ENCODE measurements around the gene TMEM120A.

Gene TMEM120A

DNA sequence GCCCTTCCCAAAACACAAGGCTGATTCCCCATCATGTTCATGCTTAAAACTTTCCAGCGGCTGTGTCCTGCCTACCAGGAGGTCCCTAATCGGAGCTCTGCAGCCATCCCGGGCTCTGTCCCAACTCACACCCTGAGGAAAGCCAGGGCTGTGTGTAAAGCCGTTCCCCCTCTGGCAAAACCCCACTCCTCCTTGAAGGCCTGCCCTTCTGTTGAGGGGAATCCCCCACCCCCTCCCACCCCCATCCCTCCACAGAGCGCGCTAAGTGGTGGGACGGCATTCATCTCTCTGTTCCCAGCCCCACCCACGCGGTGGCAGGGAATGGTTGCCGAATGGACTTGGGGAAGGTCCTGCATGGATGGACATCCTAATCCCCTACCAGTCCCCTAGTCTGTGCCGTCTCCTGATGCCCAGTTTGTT lies 667 bp upstream of the TMEM120A start:
- no peak for DNase-seq (ENCODE audit: low read depth)

DNA sequence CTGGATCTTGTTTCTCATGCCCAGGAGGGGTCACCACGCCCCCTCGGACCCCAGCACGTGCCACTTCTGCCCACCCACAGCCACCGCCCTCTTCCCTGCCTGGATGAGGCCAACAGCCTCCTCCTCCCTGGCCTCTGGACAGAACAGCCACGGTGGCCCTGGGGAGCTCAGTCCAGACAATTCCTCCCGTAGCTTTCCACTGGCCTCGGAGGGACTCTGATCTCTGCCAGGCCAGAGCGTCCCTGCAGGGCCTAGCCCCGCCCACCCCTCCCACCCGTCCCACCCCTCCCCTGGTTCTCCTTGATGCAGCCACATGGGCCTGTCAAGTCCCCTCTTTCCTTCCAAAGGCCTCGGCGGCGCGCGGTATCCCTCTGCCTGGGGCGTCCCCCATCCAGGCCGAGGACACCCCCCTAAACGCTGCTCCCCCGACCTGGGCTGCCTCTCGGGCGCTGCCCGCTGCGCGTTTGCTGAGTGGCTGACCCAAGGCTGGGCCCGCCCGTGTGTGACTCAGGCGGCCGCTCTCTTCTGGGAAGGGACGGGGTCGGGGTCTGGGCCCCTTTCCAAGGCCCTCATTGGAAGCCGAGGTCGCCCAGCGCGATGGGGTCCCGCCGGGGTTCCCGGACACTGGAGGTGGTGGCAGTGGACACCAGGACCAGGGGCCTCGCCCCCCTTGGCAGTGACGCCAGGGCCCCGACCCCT lies 557 bp downstream of the TMEM120A start:
- DNase-seq (ENCODE audit: low read depth), result no peak

DNA sequence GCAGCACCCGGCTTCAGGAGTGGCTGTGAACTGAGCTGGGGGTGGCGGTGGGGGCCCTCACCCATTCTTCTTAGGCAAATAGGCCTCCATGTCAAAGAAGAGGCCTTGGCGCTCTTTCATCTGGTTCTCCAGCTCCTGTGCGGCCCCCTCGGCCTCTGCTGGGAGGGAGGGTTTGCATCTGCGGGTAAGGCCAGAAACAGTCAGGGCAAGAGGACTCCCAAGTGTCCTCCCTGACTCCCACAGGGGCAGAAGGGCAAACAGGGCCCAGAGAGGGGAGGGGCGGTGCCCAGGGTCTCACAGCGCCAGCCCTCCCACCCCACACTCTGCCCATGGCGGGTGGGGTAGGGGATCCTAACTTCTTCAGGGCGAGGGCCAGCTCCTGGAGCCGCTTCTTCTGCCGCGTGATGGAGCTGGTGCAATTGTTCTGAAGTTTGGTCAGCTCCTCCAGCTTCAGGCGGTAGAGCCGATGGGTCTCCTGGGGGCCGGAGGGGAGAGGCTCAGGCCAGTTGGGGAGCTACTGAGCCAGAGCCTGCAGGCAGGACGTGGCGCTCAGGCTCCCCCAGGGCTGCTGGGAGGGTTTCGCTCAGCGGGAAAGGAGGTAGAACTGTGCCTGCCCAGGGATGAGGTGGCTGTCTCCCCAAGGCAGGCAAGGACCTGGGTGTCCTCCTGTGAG lies 2.2 kb downstream of the TMEM120A start:
- no peak for DNase-seq (ENCODE audit: low read depth)

DNA sequence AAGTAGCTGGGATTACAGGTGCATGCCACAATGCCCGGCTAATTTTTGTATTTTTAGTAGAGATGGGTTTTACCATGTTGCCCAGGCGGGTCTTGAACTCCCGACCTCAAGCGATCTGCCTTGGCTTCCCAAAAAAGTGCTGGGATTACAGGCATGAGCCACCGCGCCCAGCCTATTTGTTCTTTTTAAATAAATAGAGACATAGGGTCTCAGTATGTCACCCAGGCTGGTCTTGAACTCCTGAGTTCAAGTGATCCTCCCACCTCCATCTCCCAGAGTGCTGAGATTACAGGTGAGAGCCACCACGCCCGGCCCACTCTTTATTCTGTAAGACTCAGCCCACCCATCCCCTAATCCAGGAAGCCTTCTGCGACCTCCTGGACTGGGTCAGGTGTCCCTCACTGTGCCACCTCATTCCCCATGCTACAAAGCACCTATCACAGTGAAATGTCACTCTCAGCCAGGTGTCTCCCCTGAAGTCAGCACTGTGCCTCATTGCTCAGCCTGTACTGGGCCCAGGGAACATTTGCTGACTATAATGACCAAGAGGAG lies 2.8 kb downstream of the TMEM120A start:
- no peak for DNase-seq (ENCODE audit: low read depth)

DNA sequence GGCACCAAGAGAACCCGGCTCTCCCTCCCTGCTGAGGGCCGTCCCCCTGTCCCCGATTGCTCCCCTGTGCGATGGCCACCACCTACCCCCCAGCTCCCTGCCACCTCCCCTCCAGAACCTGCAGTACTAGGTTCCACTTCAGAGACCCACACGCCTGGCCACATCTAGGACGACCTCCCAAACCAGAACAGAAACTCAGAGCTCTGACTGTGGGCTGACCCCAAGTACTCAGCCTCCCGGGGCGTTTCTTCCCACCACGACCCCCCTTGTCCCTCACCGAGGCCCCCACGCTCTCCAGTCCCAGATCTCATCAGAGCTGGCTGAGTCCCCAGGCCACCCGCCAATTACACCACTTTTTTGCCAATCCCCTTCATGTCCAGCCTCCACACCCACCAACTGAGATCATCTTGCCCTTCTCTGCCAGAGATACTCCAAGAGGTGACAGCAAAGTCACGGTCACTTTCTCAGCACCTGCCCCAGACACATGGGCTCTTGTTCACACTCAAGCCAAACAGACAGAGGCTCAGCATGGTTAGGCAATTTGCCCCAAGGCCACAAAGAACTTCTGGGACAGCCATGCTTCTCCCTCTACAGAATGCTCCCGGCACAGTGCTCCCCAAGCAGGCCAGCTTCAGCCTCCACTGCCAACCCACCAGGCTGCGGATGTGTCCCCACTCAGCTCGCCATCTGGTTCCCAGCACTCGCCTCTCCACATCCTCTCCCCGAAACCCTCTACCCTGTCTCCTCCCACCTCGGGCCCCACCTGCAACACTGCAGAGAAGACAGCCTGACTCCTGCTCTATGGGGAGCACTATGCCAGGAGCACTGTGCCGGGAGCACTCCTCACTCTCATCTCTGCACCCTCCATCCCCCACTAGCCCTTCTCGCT lies 4.7 kb downstream of the TMEM120A start:
- no peak for DNase-seq (ENCODE audit: low read depth)

DNA sequence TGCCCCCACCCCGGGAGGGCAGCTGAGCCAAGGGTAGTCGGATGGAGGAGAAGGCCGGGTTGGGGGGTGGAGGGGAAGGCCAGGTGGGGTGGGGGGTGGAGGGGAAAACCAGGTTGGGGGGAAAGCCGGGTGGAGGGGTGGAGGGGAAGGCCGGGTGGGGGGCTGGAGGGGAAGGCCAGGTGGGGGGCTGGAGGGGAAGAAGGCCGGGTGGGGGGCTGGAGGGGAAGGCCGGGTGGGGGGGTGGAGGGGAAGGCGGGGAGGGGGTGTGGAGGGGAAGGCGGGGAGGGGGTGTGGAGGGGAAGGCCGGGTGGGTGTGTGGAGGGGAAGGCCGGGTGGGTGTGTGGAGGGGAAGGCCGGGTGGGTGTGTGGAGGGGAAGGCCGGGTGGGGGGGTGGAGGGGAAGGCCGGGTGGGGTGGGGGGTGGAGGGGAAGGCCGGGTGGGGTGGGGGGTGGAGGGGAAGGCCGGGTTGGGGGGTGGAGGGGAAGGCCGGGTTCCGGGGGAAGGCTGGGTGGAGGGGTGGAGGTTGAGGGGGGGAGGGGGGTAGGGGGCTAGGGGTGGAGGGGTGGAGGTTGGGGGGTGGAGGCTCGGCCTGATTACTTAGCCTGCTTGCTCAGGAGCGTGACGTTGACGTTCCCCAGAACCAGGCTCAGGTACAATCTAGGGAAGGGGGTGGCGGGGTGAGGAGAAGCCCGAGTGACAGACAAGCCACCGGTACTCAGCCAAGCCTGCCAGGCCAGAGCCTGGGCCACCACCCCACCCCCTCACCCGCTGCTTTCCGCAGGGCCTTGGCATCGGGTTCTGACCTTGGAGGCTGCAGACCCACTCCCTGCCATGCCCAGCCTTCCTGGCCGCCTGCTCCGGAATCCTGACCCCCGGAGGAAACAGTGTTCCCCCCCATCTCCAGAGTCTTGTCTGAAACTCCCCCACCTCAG lies 5.6 kb downstream of the TMEM120A start:
- DNase-seq (ENCODE audit: low read depth), result no peak

DNA sequence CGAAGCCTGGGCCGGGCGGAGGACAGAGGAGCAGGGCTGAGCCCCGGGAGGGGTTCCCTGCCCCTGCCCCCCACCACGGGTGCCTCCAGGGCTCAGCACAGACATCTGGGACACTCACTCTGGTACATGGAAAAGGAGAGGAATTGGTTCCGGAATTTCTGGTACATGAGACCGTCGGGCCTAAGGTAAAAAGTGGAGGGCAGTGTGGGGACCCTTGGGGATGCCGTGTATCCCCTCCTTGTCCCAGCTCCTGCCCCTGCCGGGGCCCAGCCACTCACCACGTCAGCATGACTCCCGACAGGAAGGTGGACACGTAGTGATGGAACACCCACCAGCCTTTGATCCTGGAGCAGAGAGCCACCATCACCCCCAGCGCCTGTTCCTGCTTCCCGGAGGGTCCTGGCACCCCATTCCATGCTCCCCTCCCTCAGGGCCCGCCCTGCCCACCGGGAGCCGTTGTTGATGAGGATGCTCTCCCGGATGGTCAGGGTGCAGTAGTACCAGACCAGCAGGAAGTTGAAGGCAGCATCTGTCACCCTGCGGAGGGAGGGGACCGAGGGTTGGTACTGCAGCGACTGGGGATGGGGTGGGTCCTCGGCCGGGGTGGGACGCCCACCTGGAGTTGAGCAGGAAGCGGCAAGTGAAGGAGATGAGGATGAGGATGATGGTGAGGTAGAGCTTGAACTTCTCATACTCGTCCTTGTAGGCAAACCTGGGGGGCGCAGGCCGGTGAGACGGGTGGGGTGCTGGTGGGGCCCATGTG lies 6.4 kb downstream of the TMEM120A start:
- no peak for DNase-seq (ENCODE audit: low read depth)

DNA sequence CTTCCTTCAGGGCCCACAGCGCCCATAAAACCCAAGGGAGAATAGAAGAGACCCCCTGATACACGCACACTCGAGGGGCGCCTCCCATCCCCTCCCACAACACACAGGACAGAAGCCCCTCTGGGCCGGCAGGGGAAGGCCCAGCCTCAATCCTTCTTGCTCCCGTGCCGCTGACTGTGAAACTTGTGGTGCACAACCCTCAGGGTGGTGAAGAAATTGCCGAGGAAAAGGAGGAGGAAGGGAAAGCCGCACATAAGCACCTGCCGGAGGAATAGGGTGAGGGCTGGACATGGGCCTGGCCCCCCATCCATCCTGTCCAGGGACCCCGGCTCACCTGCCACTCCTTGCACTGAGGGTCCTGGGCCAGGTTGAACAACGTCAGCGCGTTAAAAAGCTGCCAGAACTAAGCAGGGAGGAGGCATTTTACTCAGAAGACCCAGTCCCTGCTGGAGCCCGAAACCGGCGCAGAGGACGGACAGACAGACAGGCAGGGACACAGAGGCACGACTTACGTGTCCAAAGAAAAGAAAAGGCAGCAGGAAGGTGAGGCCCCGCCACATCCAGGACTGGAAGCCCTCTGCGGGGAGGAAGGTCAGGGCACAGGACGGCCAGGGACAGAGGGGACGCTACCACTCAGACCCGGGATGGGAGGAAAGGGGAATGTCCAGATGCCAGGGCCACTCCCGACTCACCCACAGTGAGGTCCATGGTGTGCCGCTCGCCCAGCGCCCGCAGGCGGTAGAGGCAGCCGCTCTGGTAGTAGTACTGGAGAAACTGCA lies 7.2 kb downstream of the TMEM120A start:
- DNase-seq (ENCODE audit: low read depth), result no peak

DNA sequence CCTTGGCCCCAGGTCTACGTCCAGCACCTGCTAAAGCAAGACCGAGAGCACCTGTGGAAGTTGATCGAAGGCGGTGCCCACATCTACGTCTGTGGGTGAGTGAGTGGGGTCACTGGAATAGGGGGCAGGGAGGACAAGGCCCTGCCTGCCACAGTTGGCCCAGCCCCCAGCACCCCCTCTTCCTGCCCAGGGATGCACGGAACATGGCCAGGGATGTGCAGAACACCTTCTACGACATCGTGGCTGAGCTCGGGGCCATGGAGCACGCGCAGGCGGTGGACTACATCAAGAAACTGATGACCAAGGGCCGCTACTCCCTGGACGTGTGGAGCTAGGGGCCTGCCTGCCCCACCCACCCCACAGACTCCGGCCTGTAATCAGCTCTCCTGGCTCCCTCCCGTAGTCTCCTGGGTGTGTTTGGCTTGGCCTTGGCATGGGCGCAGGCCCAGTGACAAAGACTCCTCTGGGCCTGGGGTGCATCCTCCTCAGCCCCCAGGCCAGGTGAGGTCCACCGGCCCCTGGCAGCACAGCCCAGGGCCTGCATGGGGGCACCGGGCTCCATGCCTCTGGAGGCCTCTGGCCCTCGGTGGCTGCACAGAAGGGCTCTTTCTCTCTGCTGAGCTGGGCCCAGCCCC lies 8.1 kb downstream of the TMEM120A start:
- no peak for DNase-seq (ENCODE audit: low read depth)

DNA sequence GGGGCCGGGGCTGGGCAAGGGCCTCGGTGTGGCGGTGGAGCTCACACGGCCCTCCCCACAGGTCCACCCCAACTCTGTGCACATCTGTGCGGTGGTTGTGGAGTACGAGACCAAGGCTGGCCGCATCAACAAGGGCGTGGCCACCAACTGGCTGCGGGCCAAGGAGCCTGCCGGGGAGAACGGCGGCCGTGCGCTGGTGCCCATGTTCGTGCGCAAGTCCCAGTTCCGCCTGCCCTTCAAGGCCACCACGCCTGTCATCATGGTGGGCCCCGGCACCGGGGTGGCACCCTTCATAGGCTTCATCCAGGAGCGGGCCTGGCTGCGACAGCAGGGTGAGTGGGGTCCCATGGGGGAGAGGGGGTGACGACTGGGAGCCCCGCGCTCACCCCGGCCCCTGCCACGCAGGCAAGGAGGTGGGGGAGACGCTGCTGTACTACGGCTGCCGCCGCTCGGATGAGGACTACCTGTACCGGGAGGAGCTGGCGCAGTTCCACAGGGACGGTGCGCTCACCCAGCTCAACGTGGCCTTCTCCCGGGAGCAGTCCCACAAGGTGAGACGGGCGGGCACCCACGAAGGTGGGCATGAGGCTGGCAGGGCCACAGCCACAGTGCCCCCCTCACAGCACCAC lies 8.8 kb downstream of the TMEM120A start:
- DNase-seq (ENCODE audit: low read depth), result no peak

DNA sequence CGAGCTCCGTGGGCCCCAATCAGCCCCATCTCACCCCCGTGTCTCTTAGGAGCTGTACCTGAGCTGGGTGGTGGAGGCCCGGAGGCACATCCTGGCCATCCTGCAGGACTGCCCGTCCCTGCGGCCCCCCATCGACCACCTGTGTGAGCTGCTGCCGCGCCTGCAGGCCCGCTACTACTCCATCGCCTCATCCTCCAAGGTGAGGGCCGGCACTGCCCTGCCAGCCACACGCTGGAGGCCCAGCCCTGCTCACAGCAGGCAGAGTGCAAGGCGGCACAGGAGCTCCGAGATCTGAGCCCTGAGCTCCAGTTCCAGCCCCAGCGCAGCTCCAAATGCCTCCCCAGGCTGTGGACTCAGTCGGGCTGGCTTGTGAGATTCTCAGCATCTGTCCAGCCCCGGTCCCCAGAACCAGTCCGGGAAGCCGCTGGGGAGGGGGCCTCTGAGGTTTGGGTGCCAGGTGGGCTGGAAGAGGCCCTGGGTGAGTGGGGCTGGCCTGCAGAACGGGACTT lies 9.3 kb downstream of the TMEM120A start:
- no peak for DNase-seq (ENCODE audit: low read depth)

DNA sequence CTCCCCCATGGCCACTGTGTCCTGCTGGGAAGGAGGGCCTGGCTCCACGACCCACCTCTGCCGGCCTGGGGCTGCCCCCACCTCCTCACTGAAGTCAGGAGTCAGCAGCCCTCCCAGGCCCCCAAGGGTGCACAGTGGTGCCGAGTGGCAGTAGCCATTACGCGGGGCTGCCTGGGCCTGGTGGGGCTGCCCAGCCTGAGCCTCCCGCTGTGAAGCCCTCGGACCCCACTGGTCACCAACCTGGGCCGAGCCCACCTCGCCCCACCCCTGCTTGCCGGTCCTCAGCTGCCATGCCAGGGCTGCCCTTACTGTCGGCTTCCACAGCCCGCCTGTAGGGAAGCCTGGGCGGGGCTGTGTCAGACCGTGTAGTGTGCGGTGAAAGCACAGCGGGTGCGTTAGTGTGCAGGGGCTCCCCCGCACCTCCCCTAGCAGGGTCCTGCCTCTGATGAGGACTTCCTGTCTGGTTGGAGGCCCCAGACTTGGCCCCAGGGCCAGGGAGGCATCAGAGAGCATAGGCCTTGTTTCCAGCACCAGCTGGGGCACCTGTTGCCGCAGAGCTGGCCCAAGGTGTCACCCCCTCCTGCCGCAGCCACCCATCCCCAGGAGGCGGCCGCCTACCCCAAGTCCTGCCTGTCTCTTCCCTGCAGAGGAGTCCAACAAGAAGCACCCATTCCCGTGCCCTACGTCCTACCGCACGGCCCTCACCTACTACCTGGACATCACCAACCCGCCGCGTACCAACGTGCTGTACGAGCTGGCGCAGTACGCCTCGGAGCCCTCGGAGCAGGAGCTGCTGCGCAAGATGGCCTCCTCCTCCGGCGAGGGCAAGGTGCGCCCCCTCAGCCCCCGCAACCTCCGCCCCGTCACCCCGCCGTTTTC lies 10.0 kb downstream of the TMEM120A start:
- DNase-seq (ENCODE audit: low read depth), result no peak

DNA sequence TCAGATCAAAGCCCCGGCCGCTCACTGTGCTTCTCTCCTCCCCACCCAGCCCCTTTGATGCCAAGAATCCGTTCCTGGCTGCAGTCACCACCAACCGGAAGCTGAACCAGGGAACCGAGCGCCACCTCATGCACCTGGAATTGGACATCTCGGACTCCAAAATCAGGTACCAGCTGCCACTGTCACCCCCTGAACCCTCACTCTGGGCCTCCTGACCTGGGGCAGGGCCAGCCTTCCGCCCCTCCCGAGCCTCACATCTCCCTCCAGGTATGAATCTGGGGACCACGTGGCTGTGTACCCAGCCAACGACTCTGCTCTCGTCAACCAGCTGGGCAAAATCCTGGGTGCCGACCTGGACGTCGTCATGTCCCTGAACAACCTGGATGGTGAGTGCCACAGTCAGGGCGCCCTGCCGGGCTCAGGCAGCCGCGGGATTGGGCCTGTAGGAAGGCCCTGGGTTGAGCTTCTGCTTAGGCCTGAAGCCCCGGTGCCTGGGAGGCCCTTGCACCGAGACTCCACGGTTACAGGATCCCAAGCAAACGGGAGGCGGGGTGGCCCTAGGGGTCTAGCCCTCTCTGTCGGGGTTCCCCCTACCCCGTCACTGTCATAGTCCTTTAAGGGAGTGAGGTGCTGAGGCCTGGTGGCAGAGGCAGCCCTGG lies 10.8 kb downstream of the TMEM120A start:
- DNase-seq (ENCODE audit: low read depth), result no peak

DNA sequence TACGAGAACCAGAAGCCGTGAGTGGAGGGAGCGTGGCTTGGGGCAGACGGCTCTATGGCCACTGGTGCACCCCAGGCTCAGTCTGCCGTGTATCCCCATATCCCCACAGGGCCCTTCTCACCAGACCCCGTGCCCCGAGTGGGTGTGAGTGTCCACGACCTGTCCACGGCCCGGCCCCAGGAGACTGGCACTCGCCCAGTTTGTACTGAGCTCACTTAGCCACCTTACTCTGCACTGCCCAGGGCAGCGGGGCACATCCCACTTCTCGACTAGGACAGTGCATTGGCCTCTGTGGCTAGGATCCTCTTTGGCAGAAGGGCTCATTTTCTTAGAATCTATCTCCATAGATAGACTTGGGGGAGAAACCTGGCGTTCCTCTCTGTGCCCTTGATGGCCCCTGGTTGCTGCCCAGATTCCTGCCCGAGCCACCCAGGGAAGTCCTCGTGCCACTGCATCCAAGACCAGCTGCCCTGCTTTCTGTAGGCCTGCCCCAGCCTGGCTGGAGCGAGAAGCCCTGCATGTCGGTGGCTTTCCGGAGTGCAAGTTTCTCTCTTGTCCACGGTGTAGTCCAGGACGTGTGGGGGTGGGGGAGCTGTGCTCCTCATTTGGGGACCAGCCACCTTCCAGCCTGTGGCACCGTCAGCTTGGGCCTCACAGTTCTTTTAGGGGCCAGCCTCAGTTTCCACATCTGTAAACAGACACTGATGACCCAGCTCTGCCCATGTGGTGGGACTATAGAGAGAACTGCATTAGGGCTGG lies 11.9 kb downstream of the TMEM120A start:
- no peak for DNase-seq (ENCODE audit: low read depth)

DNA sequence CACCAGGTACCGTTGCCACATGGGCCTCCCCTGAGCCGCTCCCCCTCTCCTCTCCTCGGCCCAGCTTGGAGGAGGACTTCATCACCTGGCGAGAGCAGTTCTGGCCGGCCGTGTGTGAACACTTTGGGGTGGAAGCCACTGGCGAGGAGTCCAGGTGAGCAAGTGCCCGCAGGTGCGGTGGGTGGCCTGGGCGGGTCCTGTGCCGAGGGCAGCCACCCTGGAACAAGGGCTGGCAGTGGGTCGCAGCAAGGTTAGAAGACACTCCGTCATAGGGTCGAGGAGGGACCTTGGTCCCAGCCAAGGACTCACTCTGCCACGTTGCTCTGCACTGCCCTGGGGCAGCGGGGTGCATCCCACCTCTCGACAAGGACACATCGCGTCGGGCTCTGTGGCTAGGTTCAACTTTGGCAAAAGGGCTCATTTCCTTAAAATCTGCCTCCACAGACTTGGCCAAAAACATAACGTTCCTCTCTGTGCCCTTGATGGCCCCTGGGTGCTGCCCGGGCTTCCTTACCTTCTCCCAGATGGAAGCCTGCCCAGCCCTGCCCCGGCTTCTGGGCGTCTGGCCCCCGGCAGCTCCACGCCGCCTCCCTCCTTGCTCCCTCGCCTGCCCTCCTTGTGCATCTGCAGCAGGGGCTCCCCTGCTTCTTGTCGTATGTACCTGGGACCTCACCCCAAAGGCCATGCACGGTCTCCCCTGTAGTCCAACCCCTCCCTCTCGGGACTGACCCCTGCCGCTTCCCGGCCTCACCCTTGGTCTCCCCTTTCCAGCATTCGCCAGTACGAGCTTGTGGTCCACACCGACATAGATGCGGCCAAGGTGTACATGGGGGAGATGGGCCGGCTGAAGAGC lies 12.7 kb downstream of the TMEM120A start:
- DNase-seq (ENCODE audit: low read depth), result no peak

DNA sequence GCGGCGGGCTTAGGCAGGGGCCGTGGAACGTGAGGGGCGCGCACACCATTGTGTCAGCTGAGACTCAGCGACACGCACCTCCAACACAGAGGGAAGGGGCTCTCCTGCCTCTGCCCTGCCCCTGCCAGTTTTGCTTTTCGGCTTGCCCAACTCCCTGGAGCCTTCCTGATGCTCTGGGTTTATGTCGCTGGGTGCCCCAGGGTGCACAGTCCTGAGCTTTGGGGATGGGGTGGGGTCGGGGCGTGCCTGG lies 13.3 kb downstream of the TMEM120A start:
- DNase-seq (ENCODE audit: low read depth), result no peak
